Measurements from ENCODE around the gene CLMN. TPM values are rescaled to one million over a fixed set of nuclear protein-coding genes. Genes with fewer than 3 reads are reported as not detected.

The CLMN gene
- total and polyA plus RNA-seq, 2 of the 13 experiments (the other 11 are each of a cell fraction or from before 2014, with no cell fraction given) = 15.1 to 16.7 TPM

DNA sequence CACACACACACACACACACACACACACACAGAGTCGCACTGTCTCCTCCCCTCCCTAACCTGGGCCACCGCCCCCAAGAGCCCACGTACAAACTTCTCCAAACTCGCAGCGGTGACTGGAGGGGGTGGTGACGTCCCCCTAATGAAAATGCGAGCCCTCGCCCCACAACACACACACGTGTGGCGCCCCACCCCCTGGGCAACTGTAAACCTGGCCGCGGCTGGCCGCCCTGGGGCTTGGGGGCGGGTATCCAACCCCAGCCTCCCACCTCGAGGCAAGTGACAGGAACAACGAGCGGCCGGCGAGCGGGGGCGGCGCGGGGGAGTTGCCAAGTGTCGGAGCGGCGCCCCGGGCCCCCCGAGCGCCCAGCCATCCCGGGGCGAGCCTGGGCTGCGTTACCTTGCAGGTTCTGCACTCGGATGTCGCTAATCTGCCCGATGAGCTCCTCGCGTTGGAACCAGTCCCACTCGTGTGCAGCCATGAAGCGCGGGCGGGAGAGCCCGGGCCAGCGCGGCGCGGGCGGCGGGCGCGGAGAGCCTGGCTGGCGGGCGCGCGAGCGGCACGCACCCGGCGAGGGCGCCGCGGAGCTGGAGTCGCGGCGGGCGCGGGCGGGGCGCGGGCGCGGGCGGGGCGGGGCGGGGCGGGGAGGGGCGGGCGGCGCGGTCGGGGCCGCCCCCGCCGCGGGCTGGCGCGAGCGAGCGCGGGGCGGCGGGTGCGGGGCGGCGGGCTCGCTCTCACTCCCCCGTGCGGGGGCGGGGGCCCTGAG lies at the start of gene CLMN (continued):
- TF ChIP-seq TRAFD1 (CRISPR knock-in tag; IDR thresholded peaks at IDR 0.05; ENCODE audit: borderline replicate concordance) (no peak), ZNF549 (CRISPR knock-in tag; IDR thresholded peaks at IDR 0.05) (no peak), CREM (IDR thresholded peaks at IDR 0.05) (no peak), CREM (CRISPR knock-in tag; IDR thresholded peaks at IDR 0.05) (no peak), ZNF577 (CRISPR knock-in tag; IDR thresholded peaks at IDR 0.05; ENCODE audit: borderline replicate concordance, low read depth) (no peak), ZC3H13 (CRISPR knock-in tag; IDR thresholded peaks at IDR 0.05) (no peak), SIX4 (CRISPR knock-in tag; IDR thresholded peaks at IDR 0.05) (no peak), RBM39 (IDR thresholded peaks at IDR 0.05; ENCODE audit: low read depth, low read length, poor library complexity, severe bottlenecking) (peak; percentile 33), GTF2F1 (IDR thresholded peaks at IDR 0.05; ENCODE audit: low read length) (no peak), HES4 (CRISPR knock-in tag; IDR thresholded peaks at IDR 0.05; ENCODE audit: borderline replicate concordance) (no peak), CBFB (CRISPR knock-in tag; IDR thresholded peaks at IDR 0.05) (no peak), STAG1 (CRISPR knock-in tag; IDR thresholded peaks at IDR 0.05) (no peak), ZNF33B (CRISPR knock-in tag; IDR thresholded peaks at IDR 0.05) (no peak), FOXO1 (CRISPR knock-in tag; IDR thresholded peaks at IDR 0.05) (no peak), KIAA2018 (CRISPR knock-in tag; IDR thresholded peaks at IDR 0.05; ENCODE audit: borderline replicate concordance) (no peak), ZNF335 (CRISPR knock-in tag; IDR thresholded peaks at IDR 0.05) (no peak), TSC22D2 (CRISPR knock-in tag; IDR thresholded peaks at IDR 0.05; ENCODE audit: borderline replicate concordance) (no peak), CHD4 (IDR thresholded peaks at IDR 0.05; ENCODE audit: borderline replicate concordance, low read length) (no peak), ZFP36L1 (CRISPR knock-in tag; IDR thresholded peaks at IDR 0.05) (no peak)
- TF ChIP-seq, protein P1, sequence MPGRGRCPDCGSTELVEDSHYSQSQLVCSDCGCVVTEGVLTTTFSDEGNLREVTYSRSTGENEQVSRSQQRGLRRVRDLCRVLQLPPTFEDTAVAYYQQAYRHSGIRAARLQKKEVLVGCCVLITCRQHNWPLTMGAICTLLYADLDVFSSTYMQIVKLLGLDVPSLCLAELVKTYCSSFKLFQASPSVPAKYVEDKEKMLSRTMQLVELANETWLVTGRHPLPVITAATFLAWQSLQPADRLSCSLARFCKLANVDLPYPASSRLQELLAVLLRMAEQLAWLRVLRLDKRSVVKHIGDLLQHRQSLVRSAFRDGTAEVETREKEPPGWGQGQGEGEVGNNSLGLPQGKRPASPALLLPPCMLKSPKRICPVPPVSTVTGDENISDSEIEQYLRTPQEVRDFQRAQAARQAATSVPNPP (CRISPR knock-in tag; IDR thresholded peaks at IDR 0.05) = no peak

Measured in HepG2 (cell line).